ENCODE data around the gene ATG13.

ATG13 gene

DNA sequence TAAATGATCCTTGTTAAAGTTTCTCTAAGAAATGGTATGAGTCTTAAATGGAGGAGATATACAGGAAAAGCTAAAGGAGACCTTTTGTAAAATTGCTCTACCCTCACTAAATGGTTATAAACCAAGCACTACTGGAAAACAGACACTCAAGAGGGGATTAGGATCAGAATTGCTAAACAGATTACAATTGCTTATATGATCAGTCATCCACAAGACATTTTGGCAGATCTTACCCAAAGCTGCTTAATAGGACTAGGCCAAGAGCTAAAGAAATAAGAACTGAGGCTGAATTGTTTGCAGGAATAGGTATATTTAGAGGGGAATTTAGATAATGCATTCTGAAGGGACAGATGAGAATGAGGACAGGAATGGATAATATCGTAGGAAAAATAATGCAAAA, 9.8 kb upstream of the ATG13 start:
- DNase-seq (ENCODE audit: low read depth): no peak

DNA sequence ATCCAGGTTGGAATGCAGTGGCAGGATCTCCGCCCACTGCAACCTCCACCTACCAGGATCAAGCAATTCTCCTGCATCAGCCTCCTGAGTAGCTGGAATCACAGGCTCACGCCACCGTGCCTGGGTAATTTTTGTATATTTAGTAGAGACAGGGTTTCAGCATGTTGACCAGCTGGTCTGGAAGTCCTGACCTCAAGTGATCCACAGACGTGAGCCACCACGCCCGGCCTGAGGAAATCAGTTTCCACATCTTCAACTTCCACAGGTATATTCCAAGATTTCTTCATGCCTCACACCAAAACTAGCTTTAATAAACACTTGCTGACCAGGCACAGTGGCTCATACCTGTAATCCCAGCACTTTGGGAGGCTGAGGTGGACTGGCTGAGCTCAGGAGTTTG, 8.0 kb upstream of the ATG13 start:
- no peak for DNase-seq (ENCODE audit: low read depth)

DNA sequence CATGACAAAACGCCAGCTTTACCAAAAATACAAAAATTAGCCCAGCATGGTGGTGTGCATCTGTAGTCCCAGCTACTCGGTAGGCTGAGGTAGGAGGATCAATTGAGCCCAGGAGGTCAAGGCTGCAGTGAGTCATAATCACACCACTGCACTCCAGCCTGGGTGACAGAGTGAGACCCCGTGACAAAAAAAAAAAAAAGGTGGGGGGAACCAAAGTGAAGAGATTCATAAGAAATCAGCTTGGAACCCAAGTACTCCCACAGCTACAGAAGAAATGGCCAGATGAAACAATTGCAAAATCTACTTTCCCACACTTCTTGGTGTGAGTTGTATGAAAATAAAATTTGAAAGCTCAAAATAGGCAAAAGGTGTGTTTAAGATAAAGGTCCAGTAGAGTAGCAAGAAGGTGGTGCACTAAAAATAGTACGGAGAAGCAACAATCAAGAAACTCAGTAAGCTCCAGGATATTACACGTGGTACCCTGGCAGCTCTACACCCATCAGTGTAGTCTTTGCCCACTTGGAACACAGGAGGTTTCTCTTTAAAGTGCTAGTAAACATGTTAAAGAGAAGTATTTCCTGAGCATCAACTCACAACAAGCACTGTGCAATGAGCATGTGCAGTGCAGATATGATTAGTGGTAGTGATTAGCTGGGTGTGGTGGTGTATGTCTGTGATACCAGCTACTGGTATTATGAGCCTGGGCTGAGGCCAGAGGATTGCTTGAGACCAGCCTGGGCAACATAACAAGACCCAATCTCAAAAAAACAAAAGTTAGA, 5.6 kb upstream of the ATG13 start:
- no peak for DNase-seq (ENCODE audit: low read depth)

DNA sequence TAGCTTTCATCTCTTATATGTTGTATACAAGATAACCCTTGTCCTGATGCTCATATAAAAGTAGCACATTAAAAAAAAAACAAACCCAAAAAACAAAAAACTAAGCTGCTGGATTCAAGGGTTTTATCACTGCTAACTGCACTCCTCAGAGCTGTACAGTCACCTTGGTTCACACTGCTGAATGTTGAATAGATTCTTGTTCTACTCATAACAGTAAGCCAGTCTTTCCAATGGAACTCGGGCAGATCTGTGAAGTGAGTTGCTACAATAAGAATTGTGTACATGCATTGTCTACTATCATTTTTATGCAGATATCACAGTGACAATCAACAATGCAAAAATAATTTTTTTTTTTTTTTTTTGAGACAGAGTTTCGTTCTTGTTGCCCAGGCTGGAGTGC, 5.0 kb upstream of the ATG13 start:
- no peak for DNase-seq (ENCODE audit: low read depth)

DNA sequence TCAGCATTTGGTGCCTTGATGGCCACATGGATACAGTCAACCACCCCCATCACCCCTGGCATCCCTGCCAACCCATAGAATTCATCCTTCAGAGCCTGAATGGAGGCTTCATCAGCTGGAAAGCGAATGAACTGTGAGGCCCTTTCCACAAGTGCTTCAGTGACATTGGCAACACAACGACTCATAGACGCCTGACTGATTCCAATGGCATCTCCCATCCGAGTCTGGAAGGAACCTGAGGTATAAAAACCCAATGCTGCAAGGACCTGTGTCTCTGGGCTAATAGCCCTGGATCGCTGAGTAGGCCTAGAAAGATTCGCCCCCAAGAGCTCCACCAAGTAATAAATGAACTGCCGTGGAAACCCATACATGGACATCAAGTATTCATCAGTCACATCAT, 1.6 kb upstream of the ATG13 start:
- no peak for DNase-seq (ENCODE audit: low read depth)

DNA sequence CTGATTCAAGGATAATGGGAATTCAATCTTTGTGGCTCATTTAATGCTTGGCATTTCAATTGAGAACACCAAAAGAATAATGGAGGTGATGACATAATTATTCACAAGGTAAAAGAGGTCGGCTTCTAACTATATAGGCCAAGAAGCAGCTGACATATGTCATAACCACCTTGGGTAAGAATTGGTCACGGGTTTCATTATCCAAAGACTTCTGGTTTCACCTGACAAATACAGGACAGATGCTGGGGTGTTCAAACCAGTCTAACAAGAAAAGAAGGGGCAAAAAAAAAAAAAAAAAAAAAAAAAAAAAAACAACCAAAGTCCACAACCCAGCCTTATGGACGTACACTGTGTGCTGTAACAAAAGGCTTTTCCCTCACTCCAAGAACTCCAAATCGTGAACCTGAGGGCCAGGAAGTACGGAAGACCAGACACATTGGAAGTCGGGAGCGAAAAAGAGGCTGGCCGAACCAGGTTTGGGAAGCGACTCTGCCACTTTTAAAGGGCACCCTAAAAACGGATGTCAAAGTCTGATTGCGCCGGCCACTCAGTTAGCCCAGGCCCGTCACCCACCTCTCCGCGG, 711 bp upstream of the ATG13 start:
- DNase-seq (ENCODE audit: low read depth): no peak

DNA sequence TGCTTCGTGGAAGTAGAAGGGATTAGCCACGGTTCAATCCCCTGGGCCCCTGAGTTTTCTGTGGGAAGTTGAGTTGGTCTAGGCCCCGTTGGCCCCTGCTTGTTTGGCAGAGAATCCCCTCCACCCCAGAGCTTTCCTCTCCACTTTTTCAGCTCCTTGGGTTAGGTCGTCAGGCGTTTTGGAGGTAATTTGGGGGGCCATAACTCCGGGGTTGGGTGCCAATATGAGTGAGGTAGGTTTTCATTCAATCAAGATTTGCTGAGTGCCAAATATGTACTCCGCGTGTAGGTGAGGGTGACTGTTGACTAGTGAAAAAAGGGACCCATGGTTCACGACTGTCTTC, 590 bp downstream of the ATG13 start:
- DNase-seq (ENCODE audit: low read depth): no peak

DNA sequence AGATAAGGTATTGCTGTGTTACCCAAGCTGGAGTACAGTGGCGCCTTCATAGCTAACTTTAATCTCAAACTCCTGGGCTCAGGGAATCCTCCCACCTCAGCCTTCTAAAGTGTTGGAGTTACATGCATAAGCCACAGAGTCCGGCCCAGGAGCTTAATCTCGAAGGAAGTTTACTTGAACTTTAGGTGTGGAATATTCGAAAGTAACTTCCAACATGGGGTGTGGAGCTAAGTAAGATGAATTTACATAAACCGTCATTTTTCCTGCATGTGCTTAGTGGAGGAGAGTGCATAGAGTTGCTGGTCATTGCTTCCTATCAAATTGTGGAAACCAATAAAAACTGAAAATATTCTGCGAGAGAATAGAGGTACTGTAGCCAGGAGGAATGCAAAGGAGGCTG, 1.5 kb downstream of the ATG13 start:
- no peak for DNase-seq (ENCODE audit: low read depth)

DNA sequence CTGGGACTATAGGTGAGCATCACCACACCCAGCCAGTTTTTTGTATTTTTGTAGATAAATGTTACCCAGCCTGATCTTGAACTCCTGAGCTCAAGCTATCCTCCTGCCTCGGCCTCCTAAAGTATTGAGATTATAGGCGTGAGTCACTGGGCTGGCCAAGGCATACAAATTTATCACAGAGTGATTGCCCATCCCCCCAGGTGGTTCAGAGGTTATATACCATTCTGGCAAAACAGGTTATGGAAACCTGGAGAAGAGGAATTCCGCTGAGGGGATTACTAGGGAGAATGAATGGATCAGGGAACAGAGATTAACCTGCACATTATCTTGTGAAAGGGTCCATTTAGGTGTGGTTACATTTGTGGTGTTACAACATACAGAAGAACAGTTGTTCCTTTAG, 8.1 kb downstream of the ATG13 start:
- DNase-seq (ENCODE audit: low read depth): no peak

DNA sequence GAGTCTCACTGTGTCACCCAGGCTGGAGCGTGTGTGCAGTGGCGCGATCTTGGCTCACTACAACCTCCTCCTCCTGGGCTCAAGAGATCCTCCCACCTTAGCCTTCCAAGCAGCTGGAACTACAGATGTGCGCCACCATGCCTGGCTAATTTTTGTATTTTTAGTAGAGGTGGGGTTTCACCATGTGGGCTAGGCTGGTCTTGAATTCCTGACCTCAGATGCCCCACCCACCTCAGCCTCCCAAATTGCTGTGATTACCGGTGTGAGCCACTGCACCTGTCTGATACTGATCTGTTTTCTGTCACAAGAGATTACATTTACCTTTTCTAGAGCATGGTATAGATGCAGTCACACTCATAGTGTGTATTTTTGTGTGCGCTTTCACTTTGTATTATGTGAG, 11.6 kb downstream of the ATG13 start:
- no peak for DNase-seq (ENCODE audit: low read depth)

DNA sequence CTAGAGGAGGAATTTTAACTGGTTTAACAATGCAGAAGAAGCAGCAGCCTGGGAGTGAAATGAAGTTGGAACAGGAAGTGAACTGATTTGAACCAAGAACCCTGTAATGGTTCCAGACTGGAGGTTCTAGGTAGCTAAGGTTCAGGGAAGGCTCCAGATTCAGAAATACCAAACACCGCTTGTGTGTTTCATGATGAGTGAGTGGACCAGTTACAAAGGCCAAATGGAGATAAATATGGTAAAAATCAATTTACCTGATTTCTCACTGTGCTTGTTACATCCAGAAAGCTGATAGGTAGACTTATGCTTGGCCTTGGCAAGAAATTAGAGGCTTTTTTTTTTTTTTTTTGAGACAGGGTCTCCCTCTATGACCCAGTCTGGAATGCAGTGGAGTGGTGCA, 12.9 kb downstream of the ATG13 start:
- no peak for DNase-seq (ENCODE audit: low read depth)

DNA sequence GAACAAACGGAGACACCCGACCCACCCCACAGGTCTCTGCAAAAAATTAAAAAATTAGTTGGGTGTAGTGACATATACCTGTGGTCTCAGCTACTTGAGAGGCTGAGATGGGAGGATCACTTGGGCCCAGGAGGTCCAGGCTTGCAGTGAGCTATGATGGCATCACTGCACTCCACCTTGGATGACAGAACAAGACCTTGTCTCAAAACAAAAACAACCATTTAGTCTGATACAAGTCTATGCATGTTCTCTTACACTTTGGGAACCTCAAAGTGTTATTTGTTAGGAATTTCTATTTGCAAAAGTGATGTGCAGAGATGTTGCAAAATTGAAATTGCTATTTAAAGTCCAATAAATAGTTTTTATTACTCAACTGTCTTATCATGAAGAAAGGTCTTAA, 14.3 kb downstream of the ATG13 start:
- no peak for DNase-seq (ENCODE audit: low read depth)

DNA sequence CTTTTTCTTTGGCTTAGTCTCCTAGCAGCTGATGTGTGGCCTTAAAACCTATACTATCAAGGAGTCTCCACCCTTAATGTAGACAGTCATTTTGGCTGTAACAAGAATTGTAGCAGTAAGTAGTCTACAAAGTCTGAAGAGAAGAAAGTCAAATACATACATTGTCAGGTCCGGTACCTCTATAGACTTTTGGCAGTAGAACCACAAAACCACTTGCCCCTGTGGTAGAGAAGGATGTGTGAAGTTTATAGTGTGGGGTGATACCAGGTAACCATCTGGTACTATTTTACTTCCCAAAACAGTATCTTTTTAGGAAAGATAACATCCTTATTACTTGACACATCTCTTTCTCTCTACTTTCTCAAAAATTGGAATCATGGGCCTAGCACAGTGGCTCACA, 15.1 kb downstream of the ATG13 start:
- no peak for DNase-seq (ENCODE audit: low read depth)

DNA sequence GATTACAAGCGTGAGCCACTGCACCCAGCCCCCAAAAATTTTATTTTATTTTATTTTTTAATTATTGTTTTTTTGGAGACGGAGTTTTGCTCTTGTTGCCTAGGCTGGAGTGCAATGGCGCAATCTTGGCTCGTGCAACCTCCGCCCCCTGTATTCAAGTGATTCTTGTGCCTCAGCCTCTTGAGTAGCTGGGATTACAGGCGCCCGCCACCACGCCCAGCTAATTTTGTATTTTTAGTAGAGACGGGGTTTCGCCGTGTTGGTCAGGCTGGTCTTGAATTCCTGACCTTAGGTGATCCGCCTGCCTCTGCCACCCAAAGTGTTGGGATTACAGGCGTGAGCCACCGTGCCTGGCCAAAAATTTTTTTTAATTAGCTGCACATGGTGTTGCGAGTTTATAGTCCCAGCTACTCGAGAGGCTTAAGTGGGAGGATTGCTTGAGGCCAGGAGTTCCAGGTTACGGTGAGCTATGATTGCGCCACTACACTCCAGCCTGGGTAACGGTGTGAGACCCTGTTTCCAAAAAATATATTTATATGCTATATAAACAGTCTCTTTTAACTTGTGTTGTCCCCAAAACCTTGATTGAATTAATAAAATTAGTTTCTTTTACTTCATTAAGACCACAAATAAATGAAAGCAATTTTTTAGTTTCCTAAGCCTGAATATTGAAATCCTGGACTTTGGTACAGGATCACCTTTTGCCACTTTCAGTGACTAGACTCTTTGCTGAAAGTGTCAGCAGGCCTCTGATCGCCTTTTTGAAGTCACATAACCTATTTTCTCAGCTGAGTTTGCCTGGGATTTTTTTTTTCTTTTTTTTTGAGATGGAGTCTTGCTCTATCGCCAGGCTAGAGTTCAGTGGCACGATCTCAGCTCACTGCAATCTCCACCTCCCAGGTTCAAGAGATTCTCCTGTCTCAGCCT, 16.2 kb downstream of the ATG13 start:
- DNase-seq (ENCODE audit: low read depth): no peak

DNA sequence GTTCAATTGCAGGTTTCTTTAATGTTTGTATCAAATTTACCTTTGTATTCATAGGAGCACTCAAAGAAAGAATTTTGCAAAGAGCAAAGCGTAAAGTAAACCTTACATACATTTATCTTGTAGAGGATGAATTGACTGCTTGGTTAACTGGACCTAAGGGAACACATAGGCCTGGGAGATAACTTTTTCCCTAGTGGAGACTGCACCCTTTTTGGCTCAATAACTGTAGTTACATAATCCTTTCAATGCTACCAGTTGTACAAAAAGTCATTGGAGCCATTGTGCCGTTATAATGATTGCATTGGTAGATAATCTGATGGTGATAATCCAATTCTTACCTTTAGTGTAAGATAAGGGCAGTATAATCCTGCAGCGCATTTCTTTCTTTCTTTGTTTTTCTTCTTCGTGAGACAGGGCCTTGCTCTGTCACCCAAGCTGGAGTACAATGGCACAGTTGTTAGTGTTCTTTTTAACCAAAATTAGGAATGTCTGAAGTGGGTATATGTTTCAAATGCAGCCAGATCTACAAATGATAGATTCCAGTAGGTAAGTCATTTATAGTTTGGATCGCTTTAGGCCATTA, 18.3 kb downstream of the ATG13 start:
- DNase-seq (ENCODE audit: low read depth): no peak

DNA sequence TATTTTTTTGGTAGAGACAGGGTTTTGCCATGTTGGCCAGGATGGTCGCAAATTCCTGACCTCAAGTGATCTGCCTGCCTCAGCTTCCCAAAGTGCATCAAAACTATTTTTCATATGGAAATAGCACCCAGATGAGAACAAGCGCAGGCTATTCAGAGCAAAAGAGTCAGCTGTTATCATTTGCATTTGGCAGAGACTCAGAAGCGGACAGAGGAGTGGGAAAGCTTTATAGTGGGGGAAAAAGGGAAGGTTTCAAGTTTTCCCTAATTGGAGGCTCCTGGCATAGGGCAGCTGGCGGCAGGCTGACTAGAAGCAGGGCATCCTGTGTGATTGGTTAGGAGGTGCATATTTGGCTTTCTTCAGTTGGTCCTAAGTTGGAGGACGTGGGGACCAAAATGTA, 20.2 kb downstream of the ATG13 start:
- DNase-seq (ENCODE audit: low read depth): no peak

DNA sequence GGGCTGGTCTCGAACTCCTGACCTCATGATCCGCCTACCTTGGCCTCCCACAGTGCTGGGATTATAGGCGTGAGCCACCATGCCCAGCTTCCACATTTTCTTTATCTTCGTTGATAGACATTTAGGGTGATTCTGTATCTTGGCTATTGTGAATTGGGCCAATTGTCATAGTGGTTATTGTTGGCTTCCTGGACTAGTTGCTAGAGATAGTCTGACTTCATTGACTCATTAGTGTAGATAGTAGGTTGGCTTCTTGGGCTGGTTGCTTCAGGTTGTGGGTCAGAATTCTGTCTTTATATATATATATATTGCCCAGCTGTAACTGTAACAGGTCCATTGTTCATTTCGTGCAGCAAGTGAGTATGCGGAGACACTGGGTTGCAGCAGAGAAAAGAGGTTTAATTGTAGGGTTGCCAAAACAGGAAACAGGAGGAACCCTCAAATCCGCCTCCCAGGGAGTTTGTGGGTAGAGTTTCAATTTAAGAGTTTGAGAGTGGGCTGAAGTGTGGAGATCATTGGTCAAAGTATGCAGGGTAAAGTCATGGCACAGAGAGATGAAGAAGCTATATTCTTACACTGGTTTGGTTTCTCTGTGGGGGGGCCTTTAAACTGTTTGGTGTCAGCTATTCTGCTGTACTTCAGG, 22.0 kb downstream of the ATG13 start:
- no peak for DNase-seq (ENCODE audit: low read depth)

DNA sequence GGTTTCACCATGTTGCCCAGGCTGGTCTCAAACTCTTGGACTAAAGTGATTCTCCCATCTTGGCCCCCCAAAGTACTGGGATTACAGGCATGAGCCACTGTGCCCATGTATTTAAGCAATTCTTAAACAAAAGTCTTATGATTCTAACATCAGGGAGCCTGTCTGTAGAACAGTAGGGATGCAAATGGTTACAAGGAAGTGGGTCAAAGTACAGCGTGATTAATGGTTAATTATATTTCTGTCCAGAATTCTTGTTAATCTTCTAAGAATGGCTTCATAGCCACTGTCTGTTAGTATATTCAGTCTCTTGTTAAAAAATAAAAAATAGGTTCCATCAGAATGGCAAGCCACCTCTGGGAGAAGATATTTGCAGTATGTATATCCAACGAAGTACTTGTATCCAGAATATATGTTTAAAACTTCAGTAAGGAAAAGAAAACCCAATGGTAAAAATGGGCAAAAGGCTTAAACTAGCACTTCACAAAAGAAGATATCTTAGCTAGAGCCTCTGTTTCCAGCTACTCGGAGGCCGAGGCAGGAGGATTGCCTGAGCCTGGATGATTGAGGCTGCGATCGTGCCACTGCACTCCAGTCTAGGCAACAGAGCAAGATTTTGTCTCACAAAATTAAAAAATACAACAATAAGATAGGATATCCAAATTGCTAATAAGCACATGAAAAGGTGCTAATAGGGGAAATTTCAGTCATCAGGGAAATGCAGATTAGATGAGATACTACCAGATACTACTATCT, 22.9 kb downstream of the ATG13 start:
- no peak for DNase-seq (ENCODE audit: low read depth)

DNA sequence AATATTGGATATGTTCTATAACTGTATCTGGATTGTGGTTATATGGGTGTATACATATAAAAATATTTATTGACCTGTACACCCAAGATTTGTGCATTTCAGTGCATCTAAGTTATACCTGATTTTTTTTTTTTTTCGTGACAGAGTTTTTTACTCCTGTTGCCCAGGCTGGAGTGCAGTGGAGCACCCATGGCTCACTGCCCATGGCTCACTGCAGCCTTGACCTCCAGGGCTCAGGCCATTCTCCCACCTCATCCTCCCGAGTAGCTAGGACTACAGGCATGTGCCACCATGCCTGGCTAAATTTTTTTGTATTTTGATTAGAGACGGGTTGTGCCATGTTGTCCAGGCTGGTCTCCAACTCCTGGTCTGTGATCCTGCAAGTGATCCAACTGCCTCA, 24.3 kb downstream of the ATG13 start:
- DNase-seq (ENCODE audit: low read depth): no peak

DNA sequence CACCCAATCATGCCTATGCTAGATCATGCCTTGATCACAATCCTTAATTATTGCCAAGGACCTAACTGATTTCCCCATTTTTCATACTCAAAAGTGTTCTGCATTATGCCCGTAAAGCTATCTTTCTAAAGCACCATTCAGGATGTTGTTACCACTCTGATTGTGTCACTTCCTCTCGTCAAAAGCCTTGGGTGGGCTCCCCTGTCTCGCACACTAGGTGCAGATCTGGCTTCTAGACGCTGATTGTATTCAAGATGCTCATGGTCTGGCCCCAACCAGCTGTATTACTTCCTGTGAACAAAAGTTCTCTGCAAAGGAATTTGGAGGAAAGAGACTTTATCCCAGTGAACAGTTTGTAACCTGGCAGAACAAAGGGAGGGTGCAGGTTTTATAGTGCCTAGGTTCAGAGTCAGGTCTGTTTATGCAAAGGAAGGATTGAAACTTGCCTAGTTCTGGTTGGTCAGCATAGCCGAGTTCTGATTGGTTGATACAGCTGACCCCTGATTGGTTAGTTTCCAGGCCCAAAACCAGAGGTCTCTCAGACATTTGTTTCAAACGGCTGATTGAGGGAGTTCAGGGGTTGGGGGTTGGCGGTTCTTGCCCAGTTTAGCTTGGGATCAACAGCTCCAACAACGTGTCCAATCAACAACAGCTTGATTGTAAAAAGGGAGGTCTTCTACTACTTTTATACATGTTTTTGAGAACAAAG, 25.4 kb downstream of the ATG13 start:
- DNase-seq (ENCODE audit: low read depth): no peak

DNA sequence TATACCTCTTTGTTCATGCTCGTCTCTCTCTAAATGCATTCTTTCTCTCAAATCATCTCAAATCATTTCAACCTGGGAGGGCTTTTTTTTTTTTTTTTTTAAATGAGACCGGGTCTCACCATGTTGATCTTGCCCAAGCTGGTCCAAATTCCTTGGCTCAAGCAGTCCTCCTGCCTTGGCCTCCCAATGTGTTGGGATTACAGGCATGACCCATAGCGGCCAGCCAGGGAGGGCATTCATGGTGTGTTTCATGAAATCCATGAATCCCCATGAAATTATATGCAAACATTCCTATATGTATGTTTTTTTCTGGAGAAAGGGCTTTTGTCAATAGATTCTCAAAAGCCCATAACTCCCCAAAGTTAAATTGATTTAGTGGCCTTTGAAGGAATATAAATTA, 26.2 kb downstream of the ATG13 start:
- no peak for DNase-seq (ENCODE audit: low read depth)

Measured in GM04503 (cell line).